HG03066 (cell line): Measurements from ENCODE around the gene IQGAP2.
"Not testable (repeated sequence)": the region's sequence is repeated elsewhere in the genome, so short reads cannot be mapped to it uniquely, and the experiment has no call there.

Experiments
- ATAC-seq: cut with Tn5 transposase; IDR thresholded peaks from one replicate; pipeline ENCODE4 v1.9.1; 2021; ENCODE audit warnings: low read depth; ENCODE audit not compliant: unreplicated experiment

Gene IQGAP2

GRCh38 chr5:76728965-76729364 lies 325.9 kb downstream of the IQGAP2 start:
- no peak for ATAC-seq

- ATAC-seq = no peak
Measured at GRCh38 chr5:76729373-76730290, 326.5 kb downstream of the IQGAP2 start.

GRCh38 chr5:76732405-76733048 lies 329.4 kb downstream of the IQGAP2 start:
- no peak for ATAC-seq

- ATAC-seq = peak; percentile 51
Measured at GRCh38 chr5:76733049-76733417, 329.9 kb downstream of the IQGAP2 start.

- no peak for ATAC-seq
Measured at GRCh38 chr5:76735762-76736545, 332.9 kb downstream of the IQGAP2 start.

- ATAC-seq = peak; percentile 33
Measured at GRCh38 chr5:76736679-76737556, 333.8 kb downstream of the IQGAP2 start.

GRCh38 chr5:76737846-76738245 lies 334.8 kb downstream of the IQGAP2 start:
- ATAC-seq = no peak

- not testable (repeated sequence) for ATAC-seq
Measured at GRCh38 chr5:76741506-76741905, 338.4 kb downstream of the IQGAP2 start.

GRCh38 chr5:76742583-76742982 lies 339.5 kb downstream of the IQGAP2 start:
- no peak for ATAC-seq

- no peak for ATAC-seq
Measured at GRCh38 chr5:76744632-76745031, 341.5 kb downstream of the IQGAP2 start.

GRCh38 chr5:76745670-76746069 lies 342.6 kb downstream of the IQGAP2 start:
- no peak for ATAC-seq

GRCh38 chr5:76746677-76747076 lies 343.6 kb downstream of the IQGAP2 start:
- no peak for ATAC-seq

GRCh38 chr5:76747706-76748105 lies 344.6 kb downstream of the IQGAP2 start:
- ATAC-seq = no peak

- ATAC-seq = no peak
Measured at GRCh38 chr5:76751291-76751690, 348.2 kb downstream of the IQGAP2 start.

- ATAC-seq = no peak
Measured at GRCh38 chr5:76754668-76755078, 351.6 kb downstream of the IQGAP2 start.

- no peak for ATAC-seq
Measured at GRCh38 chr5:76755779-76756637, 352.9 kb downstream of the IQGAP2 start.

- ATAC-seq = no peak
Measured at GRCh38 chr5:76757049-76757448, 354.0 kb downstream of the IQGAP2 start.
